Neural crest cell (in vitro differentiated cells): ENCODE results near the gene ZSCAN4. TPM values are rescaled to one million over a fixed set of nuclear protein-coding genes. Genes with fewer than 3 reads are reported as not detected.

ENCODE experiments used
- DNase-seq: peaks from one replicate; pipeline ENCODE4 v3.0.0; 2021; ENCODE audit warnings: low read depth, mixed read lengths, low spot score
- H3K27ac Mint-ChIP-seq: one replicate; pipeline ENCODE4 v1.8.0; 2021; ENCODE audit warnings: mild to moderate bottlenecking, mixed read lengths; ENCODE audit not compliant: unreplicated experiment
- H3K27me3 Mint-ChIP-seq: 2 replicates; pipeline ENCODE4 v1.8.0; 2021; ENCODE audit warnings: low read depth, mild to moderate bottlenecking, mixed read lengths
- H3K36me3 Mint-ChIP-seq: 2 replicates; pipeline ENCODE4 v1.8.0; 2021; ENCODE audit warnings: low read depth, mild to moderate bottlenecking, mixed read lengths
- H3K4me1 Mint-ChIP-seq: 2 replicates; pipeline ENCODE4 v1.8.0; 2021; ENCODE audit warnings: mixed read lengths
- H3K4me3 Mint-ChIP-seq: one replicate; pipeline ENCODE4 v1.8.0; 2021; ENCODE audit warnings: mild to moderate bottlenecking, mixed read lengths
- H3K9me3 Mint-ChIP-seq: 2 replicates; pipeline ENCODE4 v1.8.0; 2021; ENCODE audit warnings: mixed read lengths
- CTCF ChIP-seq: fragments of 200-600 bp; sonication (generic); conservative IDR thresholded peaks from 2 replicates; pipeline ENCODE4 v1.5.0; 2021; ENCODE audit warnings: antibody characterized with exemption, mild to moderate bottlenecking
- total RNA-seq: library from RNA; stranded (reverse); gene quantifications from 2 replicates; pipeline ENCODE4 v1.2.1, GENCODE V29; 2021

ZSCAN4 gene
- total RNA-seq, 1 donor from 2014 or later = not detected

GRCh38 chr19:57682226-57682766, 13.6 kb downstream of the ZSCAN4 start:
- Mint-ChIP-seq H3K27me3 (peaks cover 34% of the 10 kb centered on the region), H3K4me1 (peaks cover 30% of the 10 kb centered on the region), H3K36me3 (peaks cover 60% of the 10 kb centered on the region), H3K9me3 (peaks cover 49% of the 10 kb centered on the region), H3K4me3 (peak overlapping the region; percentile 99), H3K27ac (peak overlapping the region; percentile 96)
- no peak for TF ChIP-seq CTCF
- DNase-seq = no peak

GRCh38 chr19:57686727-57687126, 18.0 kb downstream of the ZSCAN4 start:
- H3K27ac Mint-ChIP-seq = no peak overlapping the region
- peaks cover 7% of the 10 kb centered on the region for H3K27me3 Mint-ChIP-seq
- no peak for DNase-seq
- peaks cover 26% of the 10 kb centered on the region for H3K4me1 Mint-ChIP-seq
- peaks cover 56% of the 10 kb centered on the region for H3K9me3 Mint-ChIP-seq
- peaks cover 95% of the 10 kb centered on the region for H3K36me3 Mint-ChIP-seq
- TF ChIP-seq CTCF = no peak
- H3K4me3 Mint-ChIP-seq = peak overlapping the region; percentile 49

- DNase-seq = no peak
- Mint-ChIP-seq H3K27me3 (peaks cover 6% of the 10 kb centered on the region), H3K27ac (no peak overlapping the region), H3K4me3 (peak overlapping the region; percentile 49), H3K36me3 (peaks cover 89% of the 10 kb centered on the region), H3K4me1 (peaks cover 18% of the 10 kb centered on the region), H3K9me3 (peaks cover 52% of the 10 kb centered on the region)
- TF ChIP-seq CTCF = no peak
Measured at GRCh38 chr19:57687363-57688010, 18.8 kb downstream of the ZSCAN4 start.

GRCh38 chr19:57688011-57688763, 19.5 kb downstream of the ZSCAN4 start:
- TF ChIP-seq CTCF = no peak
- H3K27ac Mint-ChIP-seq = no peak overlapping the region
- peaks cover 3% of the 10 kb centered on the region for H3K27me3 Mint-ChIP-seq
- H3K4me1 Mint-ChIP-seq = peaks cover 11% of the 10 kb centered on the region
- H3K9me3 Mint-ChIP-seq = peaks cover 51% of the 10 kb centered on the region
- peaks cover 87% of the 10 kb centered on the region for H3K36me3 Mint-ChIP-seq
- H3K4me3 Mint-ChIP-seq = no peak overlapping the region
- no peak for DNase-seq

GRCh38 chr19:57689750-57690149, 21.0 kb downstream of the ZSCAN4 start:
- TF ChIP-seq CTCF = no peak
- H3K4me3 Mint-ChIP-seq = peak overlapping the region; percentile 44
- no peak overlapping the region for H3K27ac Mint-ChIP-seq
- H3K4me1 Mint-ChIP-seq = no peaks in the 10 kb centered on the region
- H3K36me3 Mint-ChIP-seq = peaks cover 83% of the 10 kb centered on the region
- DNase-seq = no peak
- peaks cover 42% of the 10 kb centered on the region for H3K9me3 Mint-ChIP-seq
- H3K27me3 Mint-ChIP-seq = peaks cover 5% of the 10 kb centered on the region
